Progenitor cell of endocrine pancreas (in vitro differentiated cells): ENCODE results near the gene BCL7B. TPM values are rescaled to one million over a fixed set of nuclear protein-coding genes. Genes with fewer than 3 reads are reported as not detected.

Experiments
- DNase-seq: peaks from one replicate; pipeline ENCODE4 v3.0.0; 2021; ENCODE audit warnings: low spot score; ENCODE audit not compliant: unreplicated experiment
- H3K27ac Mint-ChIP-seq: 2 replicates; pipeline ENCODE4 v1.8.0; 2021; ENCODE audit warnings: mild to moderate bottlenecking, moderate library complexity, mixed read lengths
- H3K27me3 Mint-ChIP-seq: 2 replicates; pipeline ENCODE4 v1.8.0; 2021; ENCODE audit warnings: mixed read lengths
- H3K36me3 Mint-ChIP-seq: 2 replicates; pipeline ENCODE4 v1.8.0; 2022; ENCODE audit warnings: mixed read lengths; ENCODE audit not compliant: insufficient read depth
- H3K4me1 Mint-ChIP-seq: 2 replicates; pipeline ENCODE4 v1.8.0; 2021; ENCODE audit warnings: low read depth, mixed read lengths
- H3K4me3 Mint-ChIP-seq: 2 replicates; pipeline ENCODE4 v1.8.0; 2021; ENCODE audit warnings: low read depth, mild to moderate bottlenecking, moderate library complexity, mixed read lengths
- H3K9me3 Mint-ChIP-seq: 2 replicates; pipeline ENCODE4 v1.8.0; 2021; ENCODE audit warnings: low read depth, mixed read lengths
- total RNA-seq: library from RNA; stranded (reverse); gene quantifications from 2 replicates; pipeline ENCODE4 v1.2.1, GENCODE V29; 2021
- TF ChIP-seq, protein P1 (sequence below): fragments of 200-600 bp; sonication (generic); IDR thresholded peaks from one replicate; pipeline ENCODE4 v1.5.0; 2021; ENCODE audit warnings: antibody characterized with exemption, mild to moderate bottlenecking; ENCODE audit not compliant: unreplicated experiment

BCL7B gene
- total RNA-seq, 1 donor from 2014 or later: 37.8 TPM

GRCh38 chr7:73509463-73509862 lies 48.0 kb downstream of the BCL7B start:
- no peaks in the 10 kb centered on the region for H3K27me3 Mint-ChIP-seq
- no peak for DNase-seq
- no peak overlapping the region for H3K4me3 Mint-ChIP-seq
- no peak overlapping the region for H3K27ac Mint-ChIP-seq
- H3K36me3 Mint-ChIP-seq: peaks cover 27% of the 10 kb centered on the region
- TF ChIP-seq, protein P1, sequence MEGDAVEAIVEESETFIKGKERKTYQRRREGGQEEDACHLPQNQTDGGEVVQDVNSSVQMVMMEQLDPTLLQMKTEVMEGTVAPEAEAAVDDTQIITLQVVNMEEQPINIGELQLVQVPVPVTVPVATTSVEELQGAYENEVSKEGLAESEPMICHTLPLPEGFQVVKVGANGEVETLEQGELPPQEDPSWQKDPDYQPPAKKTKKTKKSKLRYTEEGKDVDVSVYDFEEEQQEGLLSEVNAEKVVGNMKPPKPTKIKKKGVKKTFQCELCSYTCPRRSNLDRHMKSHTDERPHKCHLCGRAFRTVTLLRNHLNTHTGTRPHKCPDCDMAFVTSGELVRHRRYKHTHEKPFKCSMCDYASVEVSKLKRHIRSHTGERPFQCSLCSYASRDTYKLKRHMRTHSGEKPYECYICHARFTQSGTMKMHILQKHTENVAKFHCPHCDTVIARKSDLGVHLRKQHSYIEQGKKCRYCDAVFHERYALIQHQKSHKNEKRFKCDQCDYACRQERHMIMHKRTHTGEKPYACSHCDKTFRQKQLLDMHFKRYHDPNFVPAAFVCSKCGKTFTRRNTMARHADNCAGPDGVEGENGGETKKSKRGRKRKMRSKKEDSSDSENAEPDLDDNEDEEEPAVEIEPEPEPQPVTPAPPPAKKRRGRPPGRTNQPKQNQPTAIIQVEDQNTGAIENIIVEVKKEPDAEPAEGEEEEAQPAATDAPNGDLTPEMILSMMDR: no peak
- peaks cover 1% of the 10 kb centered on the region for H3K4me1 Mint-ChIP-seq
- H3K9me3 Mint-ChIP-seq: no peaks in the 10 kb centered on the region

- TF ChIP-seq, protein P1: no peak
- no peak for DNase-seq
- Mint-ChIP-seq H3K36me3 (peaks cover 32% of the 10 kb centered on the region), H3K9me3 (no peaks in the 10 kb centered on the region), H3K27ac (peak overlapping the region; percentile 18), H3K27me3 (no peaks in the 10 kb centered on the region), H3K4me1 (peaks cover 1% of the 10 kb centered on the region), H3K4me3 (no peak overlapping the region)
Observed at GRCh38 chr7:73507556-73507955, 49.9 kb downstream of the BCL7B start.

GRCh38 chr7:73504920-73505319 lies 52.6 kb downstream of the BCL7B start:
- TF ChIP-seq, protein P1: no peak
- no peaks in the 10 kb centered on the region for H3K9me3 Mint-ChIP-seq
- no peaks in the 10 kb centered on the region for H3K4me1 Mint-ChIP-seq
- H3K27me3 Mint-ChIP-seq: no peaks in the 10 kb centered on the region
- no peak for DNase-seq
- peaks cover 32% of the 10 kb centered on the region for H3K36me3 Mint-ChIP-seq
- no peak overlapping the region for H3K4me3 Mint-ChIP-seq
- no peak overlapping the region for H3K27ac Mint-ChIP-seq

GRCh38 chr7:73504017-73504416 lies 53.5 kb downstream of the BCL7B start:
- H3K27me3 Mint-ChIP-seq: no peaks in the 10 kb centered on the region
- DNase-seq: no peak
- peaks cover 31% of the 10 kb centered on the region for H3K36me3 Mint-ChIP-seq
- H3K4me1 Mint-ChIP-seq: no peaks in the 10 kb centered on the region
- TF ChIP-seq, protein P1: no peak
- no peaks in the 10 kb centered on the region for H3K9me3 Mint-ChIP-seq
- H3K27ac Mint-ChIP-seq: no peak overlapping the region
- H3K4me3 Mint-ChIP-seq: no peak overlapping the region

DNA sequence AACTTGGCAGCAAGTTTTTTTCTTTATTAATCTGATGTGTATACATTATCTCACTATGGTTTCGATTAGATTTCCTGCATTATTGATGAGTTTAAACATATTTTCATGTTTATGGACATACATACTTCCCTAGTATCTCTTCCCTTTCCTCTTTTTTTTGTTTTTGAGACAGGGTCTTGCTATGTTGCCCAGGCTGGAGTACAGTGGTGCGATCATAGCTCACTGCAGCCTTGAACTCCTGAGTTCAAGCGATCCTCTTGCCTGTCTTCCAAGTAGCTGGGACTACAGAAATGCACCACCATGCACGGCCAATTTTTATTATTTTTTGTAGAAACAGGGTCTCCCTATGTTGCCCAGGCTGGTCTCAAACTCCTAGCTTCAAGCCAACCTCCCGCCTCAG lies 54.3 kb downstream of the BCL7B start:
- TF ChIP-seq, protein P1: no peak
- H3K9me3 Mint-ChIP-seq: no peaks in the 10 kb centered on the region
- no peak overlapping the region for H3K4me3 Mint-ChIP-seq
- H3K27me3 Mint-ChIP-seq: no peaks in the 10 kb centered on the region
- peaks cover 32% of the 10 kb centered on the region for H3K36me3 Mint-ChIP-seq
- no peaks in the 10 kb centered on the region for H3K4me1 Mint-ChIP-seq
- no peak overlapping the region for H3K27ac Mint-ChIP-seq
- DNase-seq: no peak
